Left ventricle myocardium inferior (tissue), 1 donor: ENCODE measurements around the gene PLPP7. TPM values are rescaled to one million over a fixed set of nuclear protein-coding genes. Genes with fewer than 3 reads are reported as not detected.

Experiments used
- DNase-seq: peaks from one replicate; pipeline ENCODE4 v3.0.0-alpha.2; 2020
- H3K27ac ChIP-seq: fragments of 200-600 bp; replicated peaks from 2 replicates; pipeline ENCODE4 v1.8.0; 2021
- H3K27me3 ChIP-seq: fragments of 200-600 bp; 2 replicates; pipeline ENCODE4 v1.8.0; 2021; ENCODE audit warnings: low read depth
- H3K36me3 ChIP-seq: fragments of 200-600 bp; 2 replicates; pipeline ENCODE4 v1.8.0; 2021
- H3K4me1 ChIP-seq: fragments of 200-600 bp; 2 replicates; pipeline ENCODE4 v1.8.0; 2021
- H3K4me3 ChIP-seq: fragments of 200-600 bp; 2 replicates; pipeline ENCODE4 v1.8.0; 2021; ENCODE audit warnings: mild to moderate bottlenecking, moderate library complexity
- H3K9me3 ChIP-seq: fragments of 200-600 bp; replicated peaks from 2 replicates; pipeline ENCODE4 v1.8.0; 2021
- CTCF ChIP-seq: fragments of 200-600 bp; IDR thresholded peaks from 2 replicates; pipeline ENCODE4 v1.8.0; 2021; ENCODE audit warnings: antibody characterized with exemption, mild to moderate bottlenecking, borderline replicate concordance
- intact Hi-C: fragments of 100-400 bp; cut with micrococcal nuclease; formaldehyde crosslinking; loops from one replicate; pipeline ENCODE4 v1.11.0; 2022
- total RNA-seq: library from RNA; stranded (reverse); fragmentation: NEBNext Ultra II Directional; extraction: Animal tissue kit (Norgen Biotek cat#: 25700); gene quantifications from one replicate; pipeline ENCODE4 v1.2.1, GENCODE V29; 2021
- donor health status: DM: no; HTN: yes; CAD: no; lungs with severe emphysema.

PLPP7 gene
- total RNA-seq, 1 donor from 2014 or later: 120 TPM

- peaks cover 2% of the 10 kb centered on the region for H3K36me3 ChIP-seq
- DNase-seq: no peak
- no peaks in the 10 kb centered on the region for H3K9me3 ChIP-seq
- no peaks in the 10 kb centered on the region for H3K27me3 ChIP-seq
- peak overlapping the region; percentile 80 for H3K27ac ChIP-seq
- no peak for TF ChIP-seq CTCF
- no peak overlapping the region for H3K4me3 ChIP-seq
- H3K4me1 ChIP-seq: peaks cover 34% of the 10 kb centered on the region
- intact Hi-C loops: no loop called here
Observed at GRCh38 chr9:131309530-131310276, 20.2 kb downstream of the PLPP7 start.

GRCh38 chr9:131310833-131311554, 21.5 kb downstream of the PLPP7 start:
- Histone ChIP-seq H3K27me3 (no peaks in the 10 kb centered on the region), H3K9me3 (no peaks in the 10 kb centered on the region), H3K27ac (peak overlapping the region; percentile 80), H3K4me3 (peak overlapping the region; percentile 30), H3K36me3 (no peaks in the 10 kb centered on the region), H3K4me1 (peaks cover 34% of the 10 kb centered on the region)
- intact Hi-C loops: no loop called here
- peak; percentile 44 for DNase-seq
- TF ChIP-seq CTCF: no peak

- Histone ChIP-seq H3K9me3 (no peaks in the 10 kb centered on the region), H3K4me1 (peaks cover 34% of the 10 kb centered on the region), H3K36me3 (no peaks in the 10 kb centered on the region), H3K27ac (no peak overlapping the region), H3K27me3 (no peaks in the 10 kb centered on the region), H3K4me3 (no peak overlapping the region)
- DNase-seq: no peak
- intact Hi-C loops: no loop called here
- TF ChIP-seq CTCF: no peak
Observed at GRCh38 chr9:131312246-131312645, 22.7 kb downstream of the PLPP7 start.

GRCh38 chr9:131312822-131313770, 23.6 kb downstream of the PLPP7 start:
- intact Hi-C loops: no loop called here
- H3K4me1 ChIP-seq: peaks cover 34% of the 10 kb centered on the region
- H3K9me3 ChIP-seq: no peaks in the 10 kb centered on the region
- peak overlapping the region; percentile 16 for H3K27ac ChIP-seq
- H3K36me3 ChIP-seq: no peaks in the 10 kb centered on the region
- H3K4me3 ChIP-seq: no peak overlapping the region
- no peak for DNase-seq
- no peaks in the 10 kb centered on the region for H3K27me3 ChIP-seq
- TF ChIP-seq CTCF: no peak
